KOPT-K1 (cell line): ENCODE measurements around the gene P2RX2.

Source experiments
- H3K27ac ChIP-seq: fragments of 200-600 bp; sonication (generic); 2 replicates; pipeline ENCODE4 v1.5.1; 2016; ENCODE audit warnings: antibody characterized with exemption, mild to moderate bottlenecking, low read depth, low read length; ENCODE audit not compliant: poor library complexity, severe bottlenecking
- H3K36me3 ChIP-seq: fragments of 200-600 bp; sonication (generic); 2 replicates; pipeline ENCODE4 v1.5.1; 2017; ENCODE audit warnings: antibody characterized with exemption, mild to moderate bottlenecking, low read length, moderate library complexity; ENCODE audit not compliant: insufficient read depth
- H3K9me3 ChIP-seq: fragments of 200-600 bp; sonication (generic); 2 replicates; pipeline ENCODE4 v1.5.1; 2017; ENCODE audit warnings: antibody characterized with exemption, low read length, mild to moderate bottlenecking; ENCODE audit not compliant: insufficient read depth, poor library complexity, severe bottlenecking

The P2RX2 gene

DNA sequence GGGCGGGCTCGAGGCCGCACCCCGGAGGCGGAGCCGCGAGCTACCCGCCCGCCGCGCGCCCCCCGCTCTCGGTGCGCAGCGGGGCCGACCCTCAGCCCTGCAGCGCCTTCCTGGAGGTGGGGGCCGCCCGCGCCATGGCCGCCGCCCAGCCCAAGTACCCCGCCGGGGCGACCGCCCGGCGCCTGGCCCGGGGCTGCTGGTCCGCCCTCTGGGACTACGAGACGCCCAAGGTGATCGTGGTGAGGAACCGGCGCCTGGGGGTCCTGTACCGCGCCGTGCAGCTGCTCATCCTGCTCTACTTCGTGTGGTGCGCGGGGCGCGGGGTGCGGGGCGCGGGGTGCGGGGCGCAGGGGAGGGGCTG is at the start of gene P2RX2:
Gene P2RX2 (plus strand): TSS at position 94 of the 361 bp plus-strand sequence. CDS start 41 bp downstream, at position 135.
- peaks cover 15% of the 10 kb centered on the region for H3K36me3 ChIP-seq
- no peak within 1 kb of the TSS for H3K27ac ChIP-seq
- peaks cover 23% of the 10 kb centered on the region for H3K9me3 ChIP-seq

DNA sequence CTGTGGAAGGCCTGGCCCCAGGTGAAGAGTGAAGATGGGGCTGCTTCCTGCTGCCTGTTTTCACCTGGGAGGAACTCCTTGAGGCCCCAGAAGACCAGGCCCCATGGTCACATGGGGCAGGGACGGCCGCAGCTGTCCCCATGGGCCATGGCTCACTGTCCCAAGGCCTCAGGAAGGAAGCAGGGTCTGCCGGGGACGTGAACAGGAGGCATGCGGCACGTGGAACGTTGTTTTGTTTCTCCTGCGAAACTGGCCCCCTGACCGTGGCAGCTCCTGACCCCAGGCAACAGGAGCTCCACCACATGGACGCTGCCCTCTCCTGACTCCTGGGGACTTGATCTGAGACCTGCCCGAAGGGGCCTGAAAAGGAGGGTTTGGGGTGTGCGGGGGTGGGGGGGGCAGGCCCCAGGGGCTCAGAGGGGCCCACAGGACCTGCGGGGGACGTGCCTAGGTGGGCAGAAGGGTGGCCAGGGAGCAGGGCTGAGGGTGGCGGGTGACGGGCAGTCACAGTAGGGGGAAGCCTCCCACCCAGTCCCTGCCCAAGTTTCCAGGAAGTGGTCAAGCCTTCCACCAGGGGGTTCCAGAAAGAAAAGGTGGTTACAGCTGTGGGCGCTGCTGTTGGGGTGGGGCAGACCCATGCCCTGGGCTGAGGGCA is 49.6 kb upstream of the P2RX2 start:
- Histone ChIP-seq H3K27ac (no peak overlapping the region), H3K36me3 (peaks cover 80% of the 10 kb centered on the region), H3K9me3 (no peaks in the 10 kb centered on the region)

DNA sequence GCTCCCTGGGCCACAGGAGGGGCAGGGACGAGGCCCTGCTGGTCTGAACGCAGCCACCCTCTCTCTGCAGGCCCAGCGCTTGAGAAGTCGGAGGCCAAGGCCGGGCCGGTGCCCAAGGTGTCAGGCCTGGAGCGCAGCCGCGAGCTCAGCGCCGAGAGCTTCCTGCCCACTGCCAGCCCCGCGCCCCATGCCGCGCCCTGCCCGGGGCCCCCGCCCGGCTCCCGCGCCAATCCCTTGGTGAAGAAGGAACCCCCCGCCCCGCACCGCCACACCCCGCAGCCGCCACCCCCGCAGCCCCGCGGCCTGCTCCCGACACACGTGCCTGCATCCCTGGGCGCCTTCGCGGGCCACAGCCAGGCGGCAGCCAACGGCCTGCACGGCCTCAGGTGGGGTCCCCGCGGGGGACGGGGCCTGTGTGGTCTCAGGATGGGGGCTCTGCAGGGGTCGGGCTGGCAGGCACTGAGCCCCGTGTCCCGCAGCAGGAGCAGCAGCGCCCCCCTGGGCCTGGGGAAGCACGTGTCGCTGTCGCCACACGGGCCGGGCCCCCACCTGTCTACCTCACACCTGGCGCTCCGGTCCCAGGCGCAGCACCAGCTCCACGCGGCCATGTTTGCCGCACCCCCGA is 48.6 kb upstream of the P2RX2 start:
- H3K36me3 ChIP-seq = peaks cover 88% of the 10 kb centered on the region
- H3K9me3 ChIP-seq = no peaks in the 10 kb centered on the region
- H3K27ac ChIP-seq = no peak overlapping the region

DNA sequence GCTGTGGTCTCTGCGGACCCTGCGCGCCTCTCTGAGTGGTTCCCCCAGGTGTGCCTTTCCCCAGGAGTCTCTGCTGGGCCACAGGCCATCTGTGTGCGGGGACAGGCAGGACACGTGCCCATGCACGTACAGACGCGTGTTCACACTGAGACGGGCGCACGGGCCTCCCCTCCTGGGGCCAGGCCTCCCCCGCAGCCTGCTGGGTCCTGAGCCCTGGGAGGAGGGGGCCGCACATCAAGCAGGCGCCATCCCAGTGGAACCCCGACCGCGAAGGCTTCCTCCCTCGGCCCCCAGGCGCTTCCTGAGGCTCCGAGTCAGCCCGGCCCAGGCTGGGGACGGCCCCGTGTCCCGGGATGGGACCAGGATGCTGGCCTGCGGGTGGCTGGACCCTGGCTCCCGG is 47.9 kb upstream of the P2RX2 start:
- Histone ChIP-seq H3K9me3 (no peaks in the 10 kb centered on the region), H3K27ac (no peak overlapping the region), H3K36me3 (peaks cover 87% of the 10 kb centered on the region)

DNA sequence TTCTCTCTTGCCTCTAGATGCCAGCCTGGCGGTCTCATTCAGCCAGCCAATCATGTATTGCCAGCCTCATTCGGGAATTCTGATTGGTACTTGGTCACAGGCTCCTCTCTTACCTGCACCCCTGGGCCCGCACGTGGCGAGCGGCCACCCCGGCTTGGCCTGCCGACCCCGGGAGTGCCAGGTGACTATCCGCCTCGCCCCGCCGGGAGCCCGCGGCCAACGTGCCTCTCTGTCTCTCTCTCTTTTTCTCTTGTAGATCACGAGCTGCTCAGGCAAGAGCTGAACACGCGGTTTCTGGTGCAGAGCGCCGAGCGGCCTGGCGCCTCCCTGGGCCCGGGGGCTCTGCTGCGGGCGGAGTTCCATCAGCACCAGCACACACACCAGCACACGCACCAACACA is 47.5 kb upstream of the P2RX2 start:
- Histone ChIP-seq H3K27ac (no peak overlapping the region), H3K9me3 (no peaks in the 10 kb centered on the region), H3K36me3 (peaks cover 87% of the 10 kb centered on the region)

DNA sequence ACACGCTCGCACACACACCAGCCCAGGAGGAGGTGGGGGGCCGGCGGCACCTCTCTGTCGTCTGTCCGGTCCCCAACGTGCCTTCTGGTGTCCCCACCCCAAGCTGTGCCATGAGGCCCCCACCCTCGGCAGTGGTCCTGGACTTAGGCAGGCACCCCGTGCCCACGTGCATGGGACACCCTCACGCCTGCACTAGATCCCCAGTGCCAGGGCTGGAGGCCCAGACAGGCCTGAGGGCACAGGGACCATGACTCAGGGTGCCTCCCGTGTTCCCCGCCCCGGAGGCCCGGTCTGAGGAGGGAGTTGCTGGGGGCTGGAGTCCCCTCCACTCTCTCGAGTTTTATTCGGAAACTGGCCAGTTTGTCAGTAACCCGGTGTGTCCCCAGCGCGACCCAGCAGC is 47.0 kb upstream of the P2RX2 start:
- Histone ChIP-seq H3K9me3 (no peaks in the 10 kb centered on the region), H3K36me3 (peaks cover 86% of the 10 kb centered on the region), H3K27ac (no peak overlapping the region)

DNA sequence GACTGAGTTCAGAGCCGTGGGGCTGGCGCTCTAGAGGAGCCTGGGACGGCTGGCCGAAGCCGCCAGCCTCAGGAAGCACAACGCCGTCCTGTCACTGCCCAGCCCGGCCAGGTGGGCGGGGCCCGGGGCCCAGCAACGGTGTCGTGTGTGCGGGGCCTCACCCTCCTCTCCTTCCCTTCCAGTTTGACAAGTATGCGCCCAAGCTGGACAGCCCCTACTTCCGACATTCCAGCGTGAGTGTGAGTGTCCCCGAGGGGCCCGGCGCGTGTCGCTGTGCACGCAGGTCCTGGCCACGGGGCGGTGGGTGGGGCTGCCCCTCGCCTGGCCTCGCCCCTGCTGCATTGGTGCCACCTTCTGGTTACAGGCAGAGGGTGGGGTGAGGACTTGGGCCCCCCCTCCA is 46.5 kb upstream of the P2RX2 start:
- peaks cover 86% of the 10 kb centered on the region for H3K36me3 ChIP-seq
- no peak overlapping the region for H3K27ac ChIP-seq
- H3K9me3 ChIP-seq = no peaks in the 10 kb centered on the region

DNA sequence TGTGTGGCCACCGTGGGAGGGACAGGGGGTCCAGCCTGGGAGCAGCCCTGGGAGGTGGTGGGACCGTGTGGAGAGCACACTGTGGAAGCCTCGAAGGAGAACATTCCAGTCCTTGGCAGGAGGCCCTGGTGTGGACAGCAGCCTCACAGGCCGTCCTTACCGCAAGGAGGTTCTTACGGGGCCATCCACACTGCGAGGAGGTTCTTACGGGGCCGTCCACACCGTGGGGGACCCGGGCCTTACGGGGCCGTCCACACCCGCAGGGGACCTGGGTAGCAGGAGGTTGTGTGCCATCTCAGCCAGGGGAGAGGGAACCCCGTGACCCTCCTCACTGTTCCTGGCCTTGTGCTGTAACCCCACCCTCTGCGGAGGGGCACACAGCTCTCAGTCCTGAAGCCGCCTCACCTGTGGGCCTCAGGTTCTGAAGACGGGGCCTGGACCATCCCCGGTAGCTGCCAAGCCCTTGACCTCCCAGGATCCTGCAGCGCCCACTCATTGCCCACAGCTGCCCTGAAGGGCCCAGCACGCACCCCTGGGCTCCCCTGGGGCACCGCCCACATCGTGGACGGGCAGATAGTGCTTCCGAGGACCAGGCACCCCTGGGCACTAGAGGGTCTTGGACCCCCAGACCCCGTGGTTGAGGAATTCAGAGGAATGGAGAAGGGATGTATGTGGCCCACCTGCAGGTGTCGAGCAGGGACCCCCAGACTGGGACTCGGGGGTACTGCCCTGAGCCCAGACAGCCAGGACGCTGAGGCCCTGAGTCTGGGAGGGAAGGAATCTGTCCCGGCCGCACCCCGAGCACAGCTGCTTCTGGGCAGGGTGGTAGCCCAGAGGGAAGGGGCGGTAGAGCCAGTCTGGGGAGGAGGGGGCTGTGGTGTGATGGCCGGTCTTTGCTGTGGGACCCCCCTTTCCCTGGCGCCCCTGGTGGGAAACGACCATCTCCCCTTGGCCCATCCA is 45.5 kb upstream of the P2RX2 start:
- Histone ChIP-seq H3K36me3 (peaks cover 88% of the 10 kb centered on the region), H3K27ac (no peak overlapping the region), H3K9me3 (no peaks in the 10 kb centered on the region)

DNA sequence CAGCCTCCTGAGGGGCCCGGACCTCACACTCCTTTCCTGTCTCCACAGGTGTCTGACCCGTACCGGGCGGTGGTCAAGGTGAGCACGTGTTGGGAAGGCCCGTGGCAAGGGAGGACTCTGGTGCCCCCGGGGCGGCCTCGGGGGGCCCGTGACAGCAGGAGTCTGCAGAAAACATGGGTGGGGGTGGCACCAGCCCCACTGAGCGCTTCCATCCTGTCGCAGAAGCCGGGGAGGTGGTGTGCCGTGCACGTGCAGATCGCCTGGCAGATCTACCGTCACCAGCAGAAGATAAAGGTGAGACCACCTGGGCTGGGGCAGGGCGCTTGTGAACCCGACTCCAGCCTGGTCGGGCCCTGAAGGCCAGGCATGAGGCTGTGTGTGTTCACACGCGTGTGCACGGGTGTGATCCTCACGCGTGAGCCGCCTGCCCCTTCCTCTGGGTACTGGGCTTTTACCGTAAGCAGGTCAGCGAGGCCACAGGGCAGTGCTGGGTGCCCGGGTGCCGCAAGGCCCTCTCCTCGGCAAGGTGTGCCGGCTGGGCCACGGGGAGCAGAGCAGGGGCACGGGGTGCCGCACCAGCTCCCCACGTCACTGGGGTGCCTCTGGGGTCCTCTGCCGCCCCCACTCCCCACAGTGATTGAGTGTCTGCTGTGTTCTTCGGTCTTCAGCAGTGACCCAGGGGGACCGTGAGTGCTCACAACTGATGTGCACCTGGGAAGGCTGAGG is 44.1 kb upstream of the P2RX2 start:
- no peaks in the 10 kb centered on the region for H3K9me3 ChIP-seq
- no peak overlapping the region for H3K27ac ChIP-seq
- peaks cover 90% of the 10 kb centered on the region for H3K36me3 ChIP-seq

DNA sequence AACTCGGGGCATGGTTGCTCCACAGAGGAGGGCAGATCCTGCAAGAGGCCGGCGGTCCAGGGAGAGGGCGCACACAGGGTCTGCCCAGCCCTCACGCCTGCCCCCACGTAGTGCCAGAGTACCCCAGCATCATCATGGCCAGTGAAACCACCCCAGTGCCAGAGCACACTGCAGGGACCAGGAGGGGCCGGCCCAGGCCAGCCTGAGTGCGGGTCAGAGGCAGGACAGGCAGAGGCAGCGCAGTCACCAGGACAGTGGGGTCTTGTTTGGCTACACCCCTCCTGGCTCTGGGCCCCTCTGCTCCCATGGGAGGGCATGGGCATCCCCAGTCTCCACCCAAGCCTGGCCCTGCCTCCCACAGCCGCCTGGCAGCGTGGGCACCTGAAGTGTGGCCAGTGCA is 42.9 kb upstream of the P2RX2 start:
- Histone ChIP-seq H3K36me3 (peaks cover 87% of the 10 kb centered on the region), H3K9me3 (no peaks in the 10 kb centered on the region), H3K27ac (no peak overlapping the region)

DNA sequence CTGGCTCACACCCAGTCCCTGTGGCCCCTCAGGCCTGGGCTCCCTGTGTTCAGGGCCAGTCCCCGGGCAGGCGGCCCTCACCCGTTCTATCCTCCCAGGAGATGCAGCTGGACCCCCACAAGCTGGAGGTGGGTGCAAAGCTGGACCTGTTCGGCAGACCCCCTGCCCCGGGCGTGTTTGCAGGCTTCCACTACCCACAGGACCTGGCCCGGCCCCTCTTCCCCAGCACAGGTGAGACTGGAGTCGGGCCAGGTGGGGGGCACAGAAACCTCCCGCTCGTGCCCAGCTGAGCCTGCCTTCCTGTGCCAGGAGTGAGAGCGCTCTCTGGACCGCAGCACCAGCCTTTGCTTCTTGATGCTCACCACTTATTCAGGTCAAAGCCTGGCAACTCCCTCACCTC is 41.9 kb upstream of the P2RX2 start:
- H3K27ac ChIP-seq = no peak overlapping the region
- H3K9me3 ChIP-seq = no peaks in the 10 kb centered on the region
- peaks cover 90% of the 10 kb centered on the region for H3K36me3 ChIP-seq

DNA sequence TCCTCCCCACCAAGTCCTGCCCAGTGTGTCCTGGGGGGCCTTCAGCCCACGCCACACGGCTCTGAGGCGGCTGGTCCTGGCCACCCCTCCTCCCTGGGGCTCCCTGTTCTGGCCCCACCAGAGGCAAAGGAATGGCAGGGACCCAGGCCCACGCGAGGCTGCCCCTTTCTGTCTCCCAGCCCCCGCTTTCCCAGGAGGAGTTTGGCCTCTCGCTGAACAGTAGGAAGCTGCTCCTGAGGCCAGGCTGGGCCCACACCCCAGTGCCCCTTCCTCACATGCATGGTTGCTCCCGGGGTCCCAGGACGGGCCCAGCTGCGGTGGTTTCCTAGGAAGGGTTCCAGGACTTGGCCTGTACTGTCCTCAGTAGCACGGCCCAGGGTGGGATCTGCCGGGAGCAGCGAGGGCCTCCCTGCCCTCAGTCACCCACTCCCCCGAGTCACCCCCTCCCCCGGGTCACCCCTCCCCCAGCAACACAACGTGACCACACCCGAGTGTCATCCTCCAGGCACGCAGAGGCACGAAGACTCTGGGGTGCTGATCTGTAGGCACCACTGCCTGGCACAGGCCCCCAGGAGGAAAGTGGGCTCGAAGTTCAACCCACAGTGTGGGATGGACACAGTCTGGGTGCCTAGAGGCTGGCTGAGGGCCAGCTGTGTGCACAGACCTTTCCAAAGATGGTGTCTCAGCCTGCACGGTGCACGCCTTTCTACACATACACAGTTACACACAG is 41.2 kb upstream of the P2RX2 start:
- Histone ChIP-seq H3K27ac (no peak overlapping the region), H3K36me3 (peaks cover 90% of the 10 kb centered on the region), H3K9me3 (no peaks in the 10 kb centered on the region)

DNA sequence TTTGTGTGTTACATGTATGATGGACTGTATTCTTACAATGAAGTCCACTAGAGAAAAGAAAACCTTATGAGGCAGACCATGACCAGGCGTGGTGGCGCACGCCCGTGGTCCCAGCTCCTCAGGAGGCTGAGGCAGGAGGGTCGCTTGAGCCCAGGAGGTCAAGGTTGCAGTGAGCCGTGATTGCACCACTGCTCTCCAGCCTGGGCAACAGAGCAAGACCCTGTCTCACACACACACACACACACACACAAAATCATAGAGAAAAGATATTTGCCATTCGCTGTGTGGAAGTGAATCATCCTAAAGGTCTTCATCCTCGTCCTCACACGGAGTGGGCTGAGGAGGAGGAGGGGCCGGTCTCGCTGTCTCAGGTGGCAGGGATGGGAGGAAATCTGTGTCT is 40.5 kb upstream of the P2RX2 start:
- H3K9me3 ChIP-seq = no peaks in the 10 kb centered on the region
- H3K36me3 ChIP-seq = peaks cover 90% of the 10 kb centered on the region
- no peak overlapping the region for H3K27ac ChIP-seq

DNA sequence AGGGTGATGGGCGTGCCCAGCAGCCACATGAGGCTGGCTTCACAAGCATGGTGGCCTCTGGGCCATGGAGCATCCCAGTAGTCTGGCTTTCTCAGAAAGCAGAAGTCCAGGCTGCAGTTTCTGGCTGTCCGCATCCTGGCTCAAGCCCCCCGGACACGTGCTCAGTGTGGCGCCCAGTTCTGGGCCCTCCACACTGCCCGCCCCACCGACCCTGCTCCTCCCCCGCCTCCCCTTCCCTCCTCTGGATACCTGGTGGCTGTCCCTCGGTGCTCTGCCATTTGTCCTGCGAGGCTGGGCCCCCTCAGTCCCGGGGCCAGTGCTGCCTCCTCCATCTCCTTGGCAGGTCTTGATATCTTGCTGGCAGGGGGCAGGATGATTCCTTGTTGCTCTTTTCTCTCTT is 39.8 kb upstream of the P2RX2 start:
- H3K27ac ChIP-seq = no peak overlapping the region
- peaks cover 84% of the 10 kb centered on the region for H3K36me3 ChIP-seq
- no peaks in the 10 kb centered on the region for H3K9me3 ChIP-seq
